ENCODE measurements around the gene NCAPD2.

NCAPD2 gene

GRCh38 chr12:6500466-6500865, 6.6 kb downstream of the NCAPD2 start:
- no peak for DNase-seq

GRCh38 chr12:6507102-6507998, 13.4 kb downstream of the NCAPD2 start:
- DNase-seq, result no peak

DNA sequence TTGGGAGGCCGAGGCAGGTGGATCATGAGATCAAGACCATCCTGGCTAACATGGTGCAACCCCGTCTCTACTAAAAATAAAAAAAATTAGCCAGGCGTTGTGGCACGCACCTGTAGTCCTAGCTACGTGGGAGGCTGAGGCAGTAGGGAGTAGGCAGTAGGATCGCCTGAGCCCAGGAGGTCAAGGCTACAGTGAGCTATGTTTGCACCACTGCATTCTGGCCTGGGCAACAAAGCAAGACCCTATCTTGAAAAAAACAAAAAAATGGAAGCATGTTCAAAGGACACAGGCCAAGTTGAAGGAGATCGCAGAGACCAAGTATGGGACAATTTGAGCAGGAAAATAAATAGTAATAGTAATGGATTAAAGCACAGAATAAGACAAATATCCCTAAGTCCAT, 14.2 kb downstream of the NCAPD2 start:
- no peak for DNase-seq

- DNase-seq, result no peak
These were observed 26.3 kb downstream of the NCAPD2 start for GRCh38 chr12:6520186-6520585.

- DNase-seq, result no peak
These were observed 28.3 kb downstream of the NCAPD2 start for GRCh38 chr12:6522193-6522592.

DNA sequence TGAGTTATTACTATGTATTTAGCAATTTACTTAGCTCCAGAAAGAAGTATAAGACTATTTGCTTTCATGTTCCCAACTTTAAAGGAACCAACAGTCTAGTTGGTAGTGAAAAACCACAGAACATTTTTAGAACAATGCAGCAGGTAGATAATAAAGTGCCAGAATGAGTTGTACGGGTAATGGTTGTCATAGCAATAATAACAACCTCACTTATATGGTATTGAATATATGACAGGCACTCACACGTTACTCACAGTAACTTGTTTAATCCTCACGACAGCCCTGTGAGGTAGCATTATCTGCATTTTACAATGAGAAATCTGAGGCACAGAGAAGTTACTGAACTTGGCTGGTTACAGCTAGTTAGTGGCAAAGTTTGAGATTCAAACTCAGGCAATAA, 29.8 kb downstream of the NCAPD2 start:
- no peak for DNase-seq

GRCh38 chr12:6524648-6525047, 30.7 kb downstream of the NCAPD2 start:
- no peak for DNase-seq

DNA sequence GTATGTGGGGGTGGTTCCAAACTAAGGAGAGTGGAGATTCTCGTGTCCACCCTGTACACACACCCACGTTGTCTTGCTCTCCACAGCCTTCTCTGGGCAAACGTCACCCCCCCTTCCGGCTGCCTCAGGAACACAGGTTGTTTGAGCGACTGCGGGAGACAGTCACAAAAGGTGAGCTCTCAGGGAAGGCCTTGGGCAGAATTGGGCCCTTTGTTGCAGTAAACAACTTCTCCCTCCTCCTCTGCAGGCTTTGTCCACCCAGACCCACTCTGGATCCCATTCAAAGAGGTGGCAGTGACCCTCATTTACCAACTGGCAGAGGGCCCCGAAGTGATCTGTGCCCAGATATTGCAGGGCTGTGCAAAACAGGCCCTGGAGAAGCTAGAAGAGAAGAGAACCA, 32.3 kb downstream of the NCAPD2 start:
- DNase-seq, result no peak

DNA sequence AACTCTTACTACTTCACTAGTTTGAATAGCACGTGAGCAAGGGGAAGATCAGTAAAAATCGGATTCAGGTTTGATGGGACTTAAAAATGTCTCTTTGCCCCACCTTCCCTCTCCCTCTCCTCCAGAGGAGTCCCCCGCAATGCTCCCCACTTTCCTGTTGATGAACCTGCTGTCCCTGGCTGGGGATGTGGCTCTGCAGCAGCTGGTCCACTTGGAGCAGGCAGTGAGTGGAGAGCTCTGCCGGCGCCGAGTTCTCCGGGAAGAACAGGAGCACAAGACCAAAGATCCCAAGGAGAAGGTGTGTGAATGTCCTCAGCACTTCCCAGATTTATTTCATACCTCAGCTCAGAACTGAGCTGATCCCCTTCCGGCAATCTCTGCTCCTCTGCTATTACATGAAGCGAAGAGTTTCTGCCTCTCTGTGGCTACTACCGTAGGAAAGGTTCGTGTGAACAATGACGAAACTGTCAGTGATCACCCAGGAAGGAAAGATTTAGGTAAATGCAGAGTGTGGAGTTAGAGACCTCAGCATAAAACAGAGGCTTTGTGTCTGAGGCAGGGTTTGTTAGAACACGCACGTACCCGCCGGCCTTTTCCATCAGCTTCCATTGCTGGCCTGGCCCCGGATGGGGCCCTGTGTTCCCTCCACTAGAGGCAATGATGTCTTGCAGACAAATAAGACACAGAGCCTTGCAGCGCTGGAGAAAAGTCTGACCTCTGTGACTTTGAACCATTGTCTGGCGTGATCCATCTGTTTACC, 33.0 kb downstream of the NCAPD2 start:
- no peak for DNase-seq

- no peak for DNase-seq
These were observed 33.8 kb downstream of the NCAPD2 start for GRCh38 chr12:6527711-6528110.

- no peak for DNase-seq
These were observed 34.8 kb downstream of the NCAPD2 start for GRCh38 chr12:6528539-6529235.

DNA sequence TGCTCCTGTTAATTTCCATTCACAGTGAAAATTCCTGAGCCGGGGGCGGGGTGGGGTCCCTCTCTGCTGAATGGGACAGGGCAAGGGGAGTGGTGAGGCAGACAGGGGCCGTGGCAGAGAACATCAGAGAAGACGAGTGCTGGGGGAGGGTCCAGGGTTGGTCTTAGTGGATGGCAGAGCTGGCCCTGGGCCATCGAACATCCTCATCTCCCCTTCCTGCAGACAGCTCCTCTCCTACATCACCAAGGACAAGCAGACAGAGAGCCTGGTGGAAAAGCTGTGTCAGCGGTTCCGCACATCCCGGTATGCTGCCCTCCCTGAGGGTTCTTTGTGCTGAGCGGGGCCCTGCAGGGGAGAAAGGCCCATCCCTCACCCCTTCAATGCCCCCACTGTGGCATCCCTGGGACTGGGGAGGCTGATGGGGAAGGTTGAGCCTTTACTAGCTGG, 35.4 kb downstream of the NCAPD2 start:
- DNase-seq, result no peak

DNA sequence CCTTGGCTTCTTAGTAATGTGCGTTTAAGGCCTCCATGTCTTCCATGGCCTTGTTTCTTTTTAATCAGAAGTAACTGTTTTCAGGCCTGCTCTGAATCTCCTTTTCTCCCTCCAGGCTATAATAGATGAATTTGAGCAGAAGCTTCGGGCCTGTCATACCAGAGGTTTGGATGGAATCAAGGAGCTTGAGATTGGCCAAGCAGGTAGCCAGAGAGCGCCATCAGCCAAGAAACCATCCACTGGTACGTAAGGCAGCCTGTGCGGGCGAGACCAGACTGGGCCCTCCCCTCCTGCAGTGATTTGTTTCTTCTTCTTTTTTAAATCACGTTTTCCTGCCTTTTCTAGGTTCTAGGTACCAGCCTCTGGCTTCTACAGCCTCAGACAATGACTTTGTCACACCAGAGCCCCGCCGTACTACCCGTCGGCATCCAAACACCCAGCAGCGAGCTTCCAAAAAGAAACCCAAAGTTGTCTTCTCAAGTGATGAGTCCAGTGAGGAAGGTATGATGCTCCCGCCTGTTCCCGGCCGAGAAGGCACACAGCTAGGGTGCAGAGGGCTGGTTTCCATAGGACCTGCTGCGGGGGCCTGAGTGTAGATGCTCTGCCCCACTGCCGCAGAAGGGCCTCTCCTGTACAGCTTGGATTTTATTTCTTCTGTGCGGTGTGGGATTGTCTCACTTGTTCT, 36.8 kb downstream of the NCAPD2 start:
- no peak for DNase-seq

GRCh38 chr12:6532051-6532926, 38.4 kb downstream of the NCAPD2 start:
- DNase-seq, result peak; percentile 84

DNA sequence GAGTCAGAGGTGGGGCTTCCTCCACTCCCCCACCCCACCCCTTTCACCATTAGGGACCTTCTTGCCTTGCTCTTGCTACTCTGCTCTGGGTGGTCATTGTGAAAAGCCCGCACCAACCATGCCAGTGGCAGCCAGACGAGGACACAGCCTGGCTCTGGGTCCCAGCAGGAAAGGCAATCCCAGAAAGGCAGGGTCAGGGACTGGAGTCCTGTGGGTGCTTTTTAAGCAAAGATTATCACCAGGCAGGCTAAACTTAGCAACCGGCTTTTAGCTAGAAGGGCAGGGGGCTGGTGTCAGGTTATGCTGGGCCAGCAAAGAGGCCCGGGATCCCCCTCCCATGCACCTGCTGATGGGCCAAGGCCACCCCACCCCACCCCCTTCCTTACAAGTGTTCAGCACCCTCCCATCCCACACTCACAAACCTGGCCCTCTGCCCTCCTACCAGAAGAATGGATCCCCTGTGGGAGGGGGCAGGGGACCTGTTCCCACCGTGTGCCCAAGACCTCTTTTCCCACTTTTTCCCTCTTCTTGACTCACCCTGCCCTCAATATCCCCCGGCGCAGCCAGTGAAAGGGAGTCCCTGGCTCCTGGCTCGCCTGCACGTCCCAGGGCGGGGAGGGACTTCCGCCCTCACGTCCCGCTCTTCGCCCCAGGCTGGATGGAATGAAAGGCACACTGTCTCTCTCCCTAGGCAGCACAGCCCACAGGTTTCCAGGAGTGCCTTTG, 39.2 kb downstream of the NCAPD2 start:
- peak; percentile 25 for DNase-seq

GRCh38 chr12:6533653-6533922, 39.7 kb downstream of the NCAPD2 start:
- no peak for DNase-seq

DNA sequence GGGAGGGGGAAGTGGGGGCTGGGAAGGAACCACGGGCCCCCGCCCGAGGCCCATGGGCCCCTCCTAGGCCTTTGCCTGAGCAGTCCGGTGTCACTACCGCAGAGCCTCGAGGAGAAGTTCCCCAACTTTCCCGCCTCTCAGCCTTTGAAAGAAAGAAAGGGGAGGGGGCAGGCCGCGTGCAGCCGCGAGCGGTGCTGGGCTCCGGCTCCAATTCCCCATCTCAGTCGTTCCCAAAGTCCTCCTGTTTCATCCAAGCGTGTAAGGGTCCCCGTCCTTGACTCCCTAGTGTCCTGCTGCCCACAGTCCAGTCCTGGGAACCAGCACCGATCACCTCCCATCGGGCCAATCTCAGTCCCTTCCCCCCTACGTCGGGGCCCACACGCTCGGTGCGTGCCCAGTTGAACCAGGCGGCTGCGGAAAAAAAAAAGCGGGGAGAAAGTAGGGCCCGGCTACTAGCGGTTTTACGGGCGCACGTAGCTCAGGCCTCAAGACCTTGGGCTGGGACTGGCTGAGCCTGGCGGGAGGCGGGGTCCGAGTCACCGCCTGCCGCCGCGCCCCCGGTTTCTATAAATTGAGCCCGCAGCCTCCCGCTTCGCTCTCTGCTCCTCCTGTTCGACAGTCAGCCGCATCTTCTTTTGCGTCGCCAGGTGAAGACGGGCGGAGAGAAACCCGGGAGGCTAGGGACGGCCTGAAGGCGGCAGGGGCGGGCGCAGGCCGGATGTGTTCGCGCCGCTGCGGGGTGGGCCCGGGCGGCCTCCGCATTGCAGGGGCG, 40.2 kb downstream of the NCAPD2 start, which contains the start of gene GAPDH:
GAPDH (plus strand) TSS at position 595 of the 772 bp plus-strand sequence. CDS start 316 bp downstream, outside the sequence.
- peak; percentile 88 for DNase-seq

- DNase-seq, result no peak
These were observed 40.7 kb downstream of the NCAPD2 start for GRCh38 chr12:6534695-6534944.

DNA sequence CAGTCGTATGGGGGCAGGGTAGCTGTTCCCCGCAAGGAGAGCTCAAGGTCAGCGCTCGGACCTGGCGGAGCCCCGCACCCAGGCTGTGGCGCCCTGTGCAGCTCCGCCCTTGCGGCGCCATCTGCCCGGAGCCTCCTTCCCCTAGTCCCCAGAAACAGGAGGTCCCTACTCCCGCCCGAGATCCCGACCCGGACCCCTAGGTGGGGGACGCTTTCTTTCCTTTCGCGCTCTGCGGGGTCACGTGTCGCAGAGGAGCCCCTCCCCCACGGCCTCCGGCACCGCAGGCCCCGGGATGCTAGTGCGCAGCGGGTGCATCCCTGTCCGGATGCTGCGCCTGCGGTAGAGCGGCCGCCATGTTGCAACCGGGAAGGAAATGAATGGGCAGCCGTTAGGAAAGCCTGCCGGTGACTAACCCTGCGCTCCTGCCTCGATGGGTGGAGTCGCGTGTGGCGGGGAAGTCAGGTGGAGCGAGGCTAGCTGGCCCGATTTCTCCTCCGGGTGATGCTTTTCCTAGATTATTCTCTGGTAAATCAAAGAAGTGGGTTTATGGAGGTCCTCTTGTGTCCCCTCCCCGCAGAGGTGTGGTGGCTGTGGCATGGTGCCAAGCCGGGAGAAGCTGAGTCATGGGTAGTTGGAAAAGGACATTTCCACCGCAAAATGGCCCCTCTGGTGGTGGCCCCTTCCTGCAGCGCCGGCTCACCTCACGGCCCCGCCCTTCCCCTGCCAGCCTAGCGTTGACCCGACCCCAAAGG, 41.2 kb downstream of the NCAPD2 start:
- DNase-seq, result peak; percentile 81

DNA sequence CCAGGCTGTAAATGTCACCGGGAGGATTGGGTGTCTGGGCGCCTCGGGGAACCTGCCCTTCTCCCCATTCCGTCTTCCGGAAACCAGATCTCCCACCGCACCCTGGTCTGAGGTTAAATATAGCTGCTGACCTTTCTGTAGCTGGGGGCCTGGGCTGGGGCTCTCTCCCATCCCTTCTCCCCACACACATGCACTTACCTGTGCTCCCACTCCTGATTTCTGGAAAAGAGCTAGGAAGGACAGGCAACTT, 41.7 kb downstream of the NCAPD2 start:
- DNase-seq, result no peak

All from CD4-positive, alpha-beta T cell treated with Interleukin-21 for 1 hour (primary cell).